ENCODE data around the gene CTNS.
"Not testable (repeated sequence)": the region's sequence is repeated elsewhere in the genome, so short reads cannot be mapped to it uniquely, and the experiment has no call there.

The CTNS gene

GRCh38 chr17:3688027-3688553, 51.5 kb downstream of the CTNS start:
- no peak for DNase-seq (ENCODE audit: low read depth)

GRCh38 chr17:3688852-3689261, 52.3 kb downstream of the CTNS start:
- no peak for DNase-seq (ENCODE audit: low read depth)

GRCh38 chr17:3689262-3690093, 52.9 kb downstream of the CTNS start:
- DNase-seq (ENCODE audit: low read depth), result no peak

- DNase-seq (ENCODE audit: low read depth), result no peak
These were observed 53.6 kb downstream of the CTNS start for GRCh38 chr17:3690094-3690715.

GRCh38 chr17:3691617-3692067, 55.1 kb downstream of the CTNS start:
- DNase-seq (ENCODE audit: low read depth), result no peak

- no peak for DNase-seq (ENCODE audit: low read depth)
These were observed 55.8 kb downstream of the CTNS start for GRCh38 chr17:3692346-3692745.

- no peak for DNase-seq (ENCODE audit: low read depth)
These were observed 56.6 kb downstream of the CTNS start for GRCh38 chr17:3693141-3693540.

GRCh38 chr17:3693829-3694231, 57.3 kb downstream of the CTNS start:
- DNase-seq (ENCODE audit: low read depth), result no peak

GRCh38 chr17:3695129-3695722, 58.7 kb downstream of the CTNS start:
- no peak for DNase-seq (ENCODE audit: low read depth)

- DNase-seq (ENCODE audit: low read depth), result peak; percentile 21
These were observed 59.3 kb downstream of the CTNS start, which contains the start of gene P2RX5 for GRCh38 chr17:3695723-3696411. Gene P2RX5 (minus strand): TSS chr17:3696155. CDS start chr17:3696005, 150 bp downstream.

- DNase-seq (ENCODE audit: low read depth), result no peak
These were observed 60.5 kb downstream of the CTNS start for GRCh38 chr17:3697103-3697476.

- DNase-seq (ENCODE audit: low read depth), result no peak
These were observed 61.6 kb downstream of the CTNS start for GRCh38 chr17:3698139-3698538.

GRCh38 chr17:3699951-3700350, 63.4 kb downstream of the CTNS start:
- DNase-seq (ENCODE audit: low read depth), result no peak

- not testable (repeated sequence) for DNase-seq (ENCODE audit: low read depth)
These were observed 65.5 kb downstream of the CTNS start for GRCh38 chr17:3702041-3702539.

- no peak for DNase-seq (ENCODE audit: low read depth)
These were observed 68.6 kb downstream of the CTNS start for GRCh38 chr17:3704931-3705717.

GRCh38 chr17:3705718-3705984, 69.1 kb downstream of the CTNS start:
- not testable (repeated sequence) for DNase-seq (ENCODE audit: low read depth)

- no peak for DNase-seq (ENCODE audit: low read depth)
These were observed 71.8 kb downstream of the CTNS start for GRCh38 chr17:3708366-3708765.

- peak; percentile 44 for DNase-seq (ENCODE audit: low read depth)
These were observed 74.4 kb downstream of the CTNS start for GRCh38 chr17:3710951-3711383.

Measured in activated T-helper 1 cell treated with Interleukin-2 at 50 U/mL for 16 hours (primary cell).